Fibroblast of upper back skin (primary cell): ENCODE data around the gene HLA-E.
"Not testable (repeated sequence)": the region's sequence is repeated elsewhere in the genome, so short reads cannot be mapped to it uniquely, and the experiment has no call there.

Source experiments
- DNase-seq: peaks from one replicate; pipeline ENCODE4 v3.0.0-alpha.2; 2013

HLA-E gene

DNA sequence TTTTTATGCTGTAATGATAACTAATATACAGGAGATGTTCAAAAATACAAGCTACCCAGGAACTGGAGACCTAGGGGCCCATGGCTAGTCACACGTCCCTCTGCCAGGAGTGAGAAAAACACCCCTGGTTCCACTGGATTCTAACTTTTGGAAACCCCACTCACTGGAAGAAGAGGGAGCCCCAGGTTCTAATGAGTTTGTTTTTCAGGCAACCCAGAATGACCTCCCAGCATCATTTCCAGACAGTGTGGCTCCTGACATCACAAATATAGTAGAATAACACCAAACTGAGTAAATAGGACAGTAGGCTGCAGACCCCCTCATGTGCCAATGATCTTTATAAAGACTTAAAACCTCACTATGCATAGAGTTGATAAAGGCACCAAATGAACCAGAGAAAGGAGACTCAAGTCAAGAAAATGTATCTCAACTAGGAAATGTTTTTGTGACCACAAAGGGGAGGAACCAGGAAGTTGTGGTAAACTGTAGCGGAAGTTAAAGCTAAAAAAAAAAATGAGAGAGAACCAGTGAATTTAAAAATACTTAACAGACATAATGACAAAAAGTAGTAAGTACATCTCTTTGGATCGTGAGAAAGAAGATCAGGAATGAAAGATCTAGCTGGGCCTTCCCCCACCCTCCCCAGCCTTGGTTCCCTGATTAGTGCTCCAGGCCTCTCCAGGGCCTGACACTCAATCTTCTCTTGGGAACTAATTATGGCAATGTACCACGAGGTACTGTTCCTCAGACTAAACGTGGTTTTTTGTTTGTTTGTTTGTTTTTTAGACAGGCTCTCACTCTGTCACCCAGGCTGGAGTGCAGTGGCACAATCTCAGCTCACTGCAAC lies 19.8 kb downstream of the HLA-E start:
- peak; percentile 43 for DNase-seq

DNA sequence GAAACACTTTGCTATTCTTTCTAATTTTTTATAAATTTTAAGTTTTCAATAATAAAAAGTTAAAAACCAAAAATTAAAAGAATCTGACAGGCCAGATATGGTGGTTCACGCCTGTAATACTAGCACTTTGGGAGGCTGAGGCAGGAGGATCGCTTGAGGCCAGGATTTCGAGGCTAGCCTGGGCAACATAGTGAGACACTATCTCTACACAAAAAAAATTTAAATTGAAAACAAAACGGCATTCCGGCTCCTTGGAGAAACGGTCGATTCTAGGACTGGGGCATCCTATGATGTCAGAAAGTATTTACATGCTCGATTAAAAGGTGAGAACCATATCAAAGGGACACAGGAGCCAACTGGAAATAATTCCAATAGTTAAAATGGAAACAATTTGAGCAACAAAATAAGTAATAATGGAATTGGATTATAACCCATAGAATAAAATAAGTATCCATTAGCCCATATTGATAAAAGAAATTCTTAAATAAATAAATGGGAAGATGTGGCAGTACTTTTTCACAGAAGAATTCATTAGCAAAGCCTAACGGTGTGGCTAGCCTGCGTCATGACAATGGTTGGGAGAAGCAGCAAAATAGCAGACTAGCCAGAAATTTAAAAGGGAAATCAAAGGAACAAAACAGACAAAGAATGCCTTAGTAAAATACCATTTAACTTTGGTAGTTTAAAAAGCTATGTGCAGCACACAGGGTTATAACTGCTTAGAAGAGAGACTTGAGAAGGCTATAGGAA lies 21.3 kb downstream of the HLA-E start:
- no peak for DNase-seq

DNA sequence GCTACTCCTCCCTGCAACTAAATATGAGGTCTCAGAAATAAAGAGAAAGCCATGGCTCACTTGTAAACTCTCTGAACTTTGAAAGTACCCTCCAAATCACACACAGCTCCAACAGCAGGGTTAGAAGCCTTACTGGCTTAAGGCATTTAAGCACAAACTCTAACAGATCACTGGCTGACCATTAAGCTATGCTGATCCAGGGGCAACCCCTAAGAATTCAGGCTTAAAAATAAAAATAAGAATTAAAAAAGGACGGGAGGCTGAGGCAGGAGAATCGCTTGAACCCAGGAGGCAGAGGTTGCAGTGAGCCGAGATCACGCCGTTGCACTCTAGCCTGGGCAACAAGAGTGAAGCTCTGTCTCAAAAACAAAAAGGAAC lies 21.8 kb downstream of the HLA-E start:
- no peak for DNase-seq

DNA sequence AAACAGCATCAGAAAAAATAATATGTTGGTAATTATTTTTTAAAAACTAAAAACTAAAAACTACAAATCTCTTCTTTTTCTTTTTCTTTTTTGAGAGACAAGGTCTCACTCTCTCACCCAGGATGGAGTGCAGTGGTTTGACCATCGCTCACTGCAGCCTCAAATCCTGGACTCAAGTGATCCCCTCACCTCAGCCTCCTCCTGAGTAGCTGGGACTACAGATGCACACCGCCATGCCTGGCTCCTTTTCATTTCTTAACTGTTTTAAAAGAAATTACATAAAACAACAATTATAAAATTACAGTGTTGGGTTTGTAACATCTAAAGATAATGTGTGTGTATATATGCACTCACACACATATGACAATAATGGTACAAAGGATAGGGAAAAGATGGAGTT lies 24.1 kb downstream of the HLA-E start:
- DNase-seq, result no peak

DNA sequence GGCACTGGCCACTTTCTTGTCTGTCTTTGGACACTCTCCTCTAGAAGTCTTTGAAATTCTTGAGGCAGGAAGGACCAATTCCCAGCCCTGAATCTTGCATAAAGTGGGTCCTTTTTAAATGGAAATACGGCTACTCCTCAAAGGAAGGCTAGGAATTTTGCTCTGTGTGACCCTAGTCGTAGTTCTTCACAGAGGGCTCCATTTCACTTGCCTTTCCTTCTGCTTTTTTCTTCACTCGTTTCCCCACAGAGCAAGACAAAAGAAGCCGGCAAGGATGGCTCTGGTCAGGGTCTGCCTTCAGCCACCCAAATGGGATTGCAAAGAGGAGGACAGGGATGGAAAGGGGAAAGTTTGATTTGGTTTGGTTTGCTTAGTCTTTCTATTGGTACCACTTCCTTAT lies 25.8 kb downstream of the HLA-E start:
- no peak for DNase-seq

DNA sequence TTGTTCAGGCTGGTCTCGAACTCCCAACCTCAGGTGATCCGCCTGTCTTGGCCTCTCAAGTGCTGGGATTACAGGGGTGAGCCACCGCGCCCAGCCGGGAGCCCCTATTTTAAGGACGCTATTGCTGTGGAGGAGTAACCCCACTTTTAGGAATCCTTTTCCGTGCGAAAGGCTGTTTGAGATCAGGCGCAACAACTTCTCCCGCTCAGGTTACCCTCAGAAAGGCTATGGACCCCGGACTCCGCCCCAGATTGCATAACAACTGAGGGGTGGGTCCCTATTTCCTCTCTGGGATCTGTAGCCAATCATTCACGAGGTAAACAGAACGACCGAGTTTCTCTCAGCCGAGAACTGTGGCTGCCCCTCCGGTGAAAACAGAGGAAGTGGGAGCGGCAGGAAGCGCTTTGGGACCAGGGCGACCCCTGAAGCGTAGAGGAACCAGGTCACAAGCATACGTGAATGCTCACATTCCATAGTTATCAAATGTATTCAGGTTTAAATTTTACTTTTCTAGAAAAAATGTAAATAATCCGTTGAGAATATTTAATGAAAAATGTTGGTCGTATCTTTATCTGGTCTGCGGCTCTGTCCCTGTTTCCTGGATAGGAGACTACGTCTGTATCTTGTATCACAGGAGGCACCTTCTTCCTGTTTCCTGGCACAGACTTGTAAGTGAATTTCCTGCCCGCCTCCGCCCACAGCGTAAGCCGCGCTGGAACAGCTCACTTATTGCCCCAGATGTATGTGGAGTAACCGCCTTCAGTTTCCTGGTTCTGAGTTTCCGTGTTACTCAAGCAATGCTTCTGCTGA lies 26.8 kb downstream of the HLA-E start:
- DNase-seq, result peak; percentile 87

DNA sequence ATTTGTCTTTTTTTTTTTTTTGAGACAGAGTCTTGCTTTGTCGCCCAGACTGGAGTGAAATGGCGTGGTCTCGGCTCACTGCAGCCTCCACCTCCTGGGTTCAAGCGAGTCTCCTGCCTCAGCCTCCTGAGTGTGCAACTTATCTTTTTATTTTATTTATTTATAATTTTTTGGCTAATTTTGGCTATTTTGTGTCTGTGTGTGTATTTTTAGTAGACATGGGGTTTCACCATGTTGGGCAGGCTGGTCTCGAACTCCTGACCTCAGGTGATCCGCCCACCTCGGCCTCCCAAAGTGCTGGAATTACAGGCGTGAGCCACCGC lies 27.4 kb downstream of the HLA-E start:
- not testable (repeated sequence) for DNase-seq

DNA sequence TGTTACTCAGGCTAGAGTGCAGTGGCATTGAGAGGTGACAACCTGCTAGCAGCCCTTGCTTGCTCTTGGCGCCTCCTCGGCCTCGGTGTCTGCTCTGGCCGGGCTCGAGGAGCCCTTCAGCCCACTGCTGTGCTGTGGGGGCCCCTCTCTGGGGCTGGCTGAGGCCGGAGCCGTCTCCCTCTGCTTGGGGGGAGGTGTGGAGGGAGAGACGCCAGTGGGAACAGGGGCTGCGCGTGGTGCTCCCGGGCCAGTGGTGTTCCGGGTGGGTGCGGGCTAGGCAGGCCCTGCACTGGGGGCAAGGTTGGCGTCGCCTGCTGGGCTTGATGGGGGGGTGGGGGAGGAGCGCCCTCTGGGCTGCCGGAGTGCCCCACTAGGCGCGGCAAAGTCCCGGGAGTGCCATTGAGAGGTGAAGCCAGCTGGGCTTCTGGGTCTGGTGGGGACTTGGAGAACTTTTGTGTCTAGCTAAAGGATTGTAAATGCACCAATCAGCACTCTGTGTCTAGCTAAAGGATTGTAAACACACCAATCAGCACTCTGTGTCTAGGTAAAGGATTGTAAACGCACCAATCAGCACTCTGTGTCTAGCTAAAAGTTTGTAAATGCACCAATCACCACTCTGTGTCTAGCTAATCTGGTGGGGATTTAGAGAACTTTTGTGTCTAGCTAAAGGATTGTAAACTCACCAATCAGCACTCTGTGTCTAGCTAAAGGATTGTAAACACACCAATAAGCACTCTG lies 28.6 kb downstream of the HLA-E start:
- not testable (repeated sequence) for DNase-seq

DNA sequence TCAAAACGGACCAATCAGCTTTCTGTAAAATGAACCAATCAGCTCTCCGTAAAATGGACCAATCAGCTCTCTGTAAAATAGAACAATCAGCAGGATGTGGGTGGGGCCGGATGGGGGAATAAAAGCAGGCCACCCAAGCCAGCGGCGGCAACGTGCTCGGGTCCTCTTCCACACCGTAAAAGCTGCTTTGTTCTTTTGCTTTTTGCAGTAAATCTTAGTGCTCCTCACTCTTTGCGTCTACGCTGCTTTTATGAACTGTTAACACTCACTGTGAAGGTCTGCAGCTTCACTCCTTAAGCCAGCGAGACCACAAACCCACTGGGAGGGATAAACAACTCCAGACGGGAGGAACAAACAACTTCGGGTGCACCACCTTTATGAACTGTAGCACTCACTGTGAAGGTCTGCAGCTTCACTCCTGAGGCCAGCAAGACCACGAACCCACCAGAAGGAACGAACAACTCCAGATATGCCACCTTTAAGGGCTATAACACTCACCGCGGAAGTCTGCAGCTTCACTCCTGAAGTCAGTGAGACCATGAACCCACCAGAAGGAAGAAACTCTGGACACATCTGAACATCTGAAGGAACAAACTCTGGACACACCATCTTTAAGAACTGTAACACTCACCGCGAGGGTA lies 29.3 kb downstream of the HLA-E start:
- not testable (repeated sequence) for DNase-seq

DNA sequence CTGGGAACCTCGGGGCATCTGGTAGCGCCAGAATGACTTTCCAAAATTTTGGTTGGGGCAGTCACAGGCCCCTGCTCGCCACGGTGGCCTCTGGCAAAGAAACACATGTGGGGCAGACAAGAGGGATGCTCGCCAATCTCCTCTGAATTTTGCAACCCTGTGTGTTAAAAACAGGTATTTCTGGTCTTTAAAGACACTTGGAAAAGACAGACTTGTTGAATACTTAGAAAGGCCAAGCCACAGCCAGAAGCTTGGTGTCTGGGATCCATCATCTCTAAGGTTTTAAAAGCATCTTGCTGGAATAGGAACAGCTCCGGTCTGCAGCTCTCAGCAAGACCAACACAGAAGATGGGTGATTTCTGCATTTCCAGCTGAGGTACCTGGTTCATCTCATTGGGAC lies 31.2 kb downstream of the HLA-E start:
- DNase-seq, result no peak

DNA sequence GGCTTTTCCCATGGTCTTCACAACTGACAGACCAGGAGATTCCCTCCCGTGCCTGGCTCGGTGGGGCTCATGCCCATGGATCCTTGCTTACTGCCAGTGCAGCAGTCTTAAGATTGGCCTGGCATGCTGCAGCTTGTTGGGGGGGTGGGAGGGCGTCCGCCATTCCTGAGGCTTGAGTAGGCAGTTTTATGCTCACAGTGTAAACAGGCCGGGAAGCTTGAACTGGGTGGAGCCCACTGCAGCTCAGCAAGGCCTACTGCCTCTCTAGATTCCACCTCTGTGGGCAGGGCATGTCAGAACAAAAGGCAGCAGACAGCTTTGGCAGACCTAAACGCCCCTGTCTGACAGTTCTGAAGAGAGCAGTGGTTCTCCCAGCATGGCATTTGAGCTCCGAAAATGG lies 31.8 kb downstream of the HLA-E start:
- not testable (repeated sequence) for DNase-seq

DNA sequence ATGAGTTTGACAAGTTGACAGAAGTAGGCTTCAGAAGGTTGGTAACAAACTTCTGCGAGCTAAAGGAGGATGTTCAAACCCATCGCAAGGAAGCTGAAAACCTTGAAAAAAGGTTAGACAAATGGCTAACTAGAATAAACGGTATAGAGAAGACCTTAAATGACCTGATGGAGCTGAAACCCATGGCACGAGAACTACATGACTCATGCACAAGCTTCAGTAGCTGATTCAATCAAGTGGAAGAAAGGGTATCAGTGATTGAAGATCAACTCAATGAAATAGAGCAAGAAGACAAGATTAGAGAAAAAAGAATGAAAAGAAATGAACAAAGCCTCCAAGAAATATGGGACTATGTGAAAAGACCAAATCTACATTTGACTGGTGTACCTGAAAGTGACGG lies 32.6 kb downstream of the HLA-E start:
- DNase-seq, result not testable (repeated sequence)

DNA sequence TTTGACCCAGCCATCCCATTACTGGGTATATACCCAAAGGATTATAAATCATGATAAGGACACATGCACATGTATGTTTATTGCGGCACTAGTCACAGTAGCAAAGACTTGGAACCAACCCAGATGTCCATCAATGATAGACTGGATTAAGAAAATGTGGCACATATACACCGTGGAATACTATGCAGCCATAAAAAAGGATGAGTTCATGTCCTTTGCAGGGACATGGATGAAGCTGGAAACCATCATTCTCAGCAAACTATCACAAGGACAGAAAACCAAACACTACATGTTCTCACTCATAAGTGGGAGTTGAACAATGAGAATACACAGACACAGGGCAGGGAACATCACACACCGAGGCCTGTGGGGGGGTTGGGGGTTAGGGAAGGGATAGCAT lies 37.1 kb downstream of the HLA-E start:
- DNase-seq, result not testable (repeated sequence)

DNA sequence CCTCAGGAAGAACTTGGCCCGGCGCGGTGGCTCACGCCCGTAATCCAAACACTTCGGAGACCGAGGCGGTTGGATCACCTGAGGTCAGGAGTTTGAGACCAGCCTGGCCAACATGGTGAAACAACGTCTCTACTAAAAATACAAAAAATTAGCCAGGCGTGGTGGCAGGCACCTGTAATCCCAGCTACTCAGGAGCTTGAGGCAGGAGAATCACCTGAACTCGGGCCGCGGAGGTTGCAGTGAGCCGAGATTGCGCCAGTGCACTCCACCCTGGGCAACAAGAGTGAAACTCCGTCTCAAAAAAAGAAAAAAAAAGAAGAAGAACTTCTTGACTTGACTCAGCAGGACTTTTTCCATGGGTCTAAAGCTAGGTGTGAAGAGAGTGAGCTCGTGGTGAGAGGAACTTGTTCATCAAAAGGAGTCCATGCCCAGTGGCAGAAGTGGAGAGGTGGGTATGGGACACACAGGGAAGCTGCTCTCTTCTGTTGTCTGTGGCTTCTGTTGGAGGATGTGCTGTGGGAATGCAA lies 40.1 kb downstream of the HLA-E start:
- not testable (repeated sequence) for DNase-seq

DNA sequence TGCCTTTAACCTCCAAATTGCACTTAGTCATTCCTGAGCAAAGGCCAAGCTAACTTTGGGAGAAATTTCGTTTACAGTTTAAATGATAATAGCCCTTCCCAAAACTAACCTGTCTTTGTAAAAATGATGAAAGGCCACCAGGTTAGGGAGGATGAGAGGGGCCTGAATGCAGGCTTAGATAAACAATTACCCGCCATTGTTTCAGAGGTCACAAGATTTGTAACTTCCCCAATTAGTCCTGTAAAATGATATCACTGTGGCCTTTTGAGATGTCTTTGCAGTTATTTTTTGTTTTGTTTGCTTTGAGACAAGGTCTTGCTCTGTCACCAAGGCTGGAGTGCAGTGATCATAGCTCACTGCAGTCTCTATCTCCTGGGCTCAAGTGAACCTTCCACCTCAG lies 40.7 kb downstream of the HLA-E start:
- no peak for DNase-seq

DNA sequence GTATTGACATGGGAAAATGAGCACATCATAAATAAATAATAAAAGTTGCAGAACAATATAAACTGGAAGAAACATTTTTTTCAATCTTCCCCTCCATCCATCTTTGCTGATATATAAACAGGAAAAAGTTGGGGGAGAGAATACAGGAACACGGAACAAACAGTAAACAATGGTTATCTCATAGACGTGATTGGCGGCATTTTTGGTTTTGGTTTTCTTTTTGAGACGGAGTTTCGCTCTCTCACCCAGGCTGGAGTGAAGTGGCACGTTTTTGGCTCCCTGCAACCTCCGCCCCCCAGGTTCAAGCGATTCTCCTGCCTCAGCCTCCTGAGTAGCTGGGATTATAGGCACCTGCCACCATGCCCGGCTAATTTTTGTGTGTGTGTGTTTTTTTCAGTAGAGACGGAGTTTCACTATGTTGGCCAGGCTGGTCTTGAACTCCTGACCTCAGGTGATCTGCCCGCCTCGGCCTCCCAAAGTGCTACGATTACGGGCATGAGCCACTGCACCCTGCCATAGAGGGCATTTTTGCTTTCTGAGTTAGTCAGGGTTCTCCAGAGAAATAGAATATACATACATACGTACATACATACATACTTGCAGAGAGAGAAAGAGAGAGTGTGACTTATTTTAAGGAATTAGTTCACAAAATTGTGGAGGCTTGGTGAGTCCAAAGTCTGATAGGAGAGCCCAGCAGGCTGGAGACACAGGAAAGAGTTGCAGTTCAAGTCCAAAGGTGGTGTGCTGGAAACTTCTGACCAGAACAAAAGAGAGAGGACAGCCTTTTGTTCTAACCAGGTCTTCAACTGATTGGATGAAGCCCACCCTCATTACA lies 44.4 kb downstream of the HLA-E start:
- DNase-seq, result no peak

DNA sequence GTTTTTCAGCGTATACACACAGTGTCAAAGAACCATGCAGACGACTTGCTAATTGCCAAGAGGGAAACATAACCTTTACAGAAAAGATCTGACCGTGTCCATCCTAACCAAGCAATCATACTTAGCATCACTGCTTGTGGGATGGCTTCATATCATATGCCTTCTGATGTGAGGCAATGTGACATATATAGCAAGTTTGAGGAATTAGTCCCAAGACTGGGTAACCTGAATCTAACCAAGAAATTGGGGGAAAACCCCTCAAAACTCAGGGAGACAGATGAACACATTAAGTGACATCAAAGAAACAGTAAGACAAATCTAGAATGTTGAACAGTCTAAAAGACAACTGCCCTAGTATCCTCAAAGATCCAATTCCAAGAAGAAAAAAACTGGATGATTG lies 48.6 kb downstream of the HLA-E start:
- no peak for DNase-seq

DNA sequence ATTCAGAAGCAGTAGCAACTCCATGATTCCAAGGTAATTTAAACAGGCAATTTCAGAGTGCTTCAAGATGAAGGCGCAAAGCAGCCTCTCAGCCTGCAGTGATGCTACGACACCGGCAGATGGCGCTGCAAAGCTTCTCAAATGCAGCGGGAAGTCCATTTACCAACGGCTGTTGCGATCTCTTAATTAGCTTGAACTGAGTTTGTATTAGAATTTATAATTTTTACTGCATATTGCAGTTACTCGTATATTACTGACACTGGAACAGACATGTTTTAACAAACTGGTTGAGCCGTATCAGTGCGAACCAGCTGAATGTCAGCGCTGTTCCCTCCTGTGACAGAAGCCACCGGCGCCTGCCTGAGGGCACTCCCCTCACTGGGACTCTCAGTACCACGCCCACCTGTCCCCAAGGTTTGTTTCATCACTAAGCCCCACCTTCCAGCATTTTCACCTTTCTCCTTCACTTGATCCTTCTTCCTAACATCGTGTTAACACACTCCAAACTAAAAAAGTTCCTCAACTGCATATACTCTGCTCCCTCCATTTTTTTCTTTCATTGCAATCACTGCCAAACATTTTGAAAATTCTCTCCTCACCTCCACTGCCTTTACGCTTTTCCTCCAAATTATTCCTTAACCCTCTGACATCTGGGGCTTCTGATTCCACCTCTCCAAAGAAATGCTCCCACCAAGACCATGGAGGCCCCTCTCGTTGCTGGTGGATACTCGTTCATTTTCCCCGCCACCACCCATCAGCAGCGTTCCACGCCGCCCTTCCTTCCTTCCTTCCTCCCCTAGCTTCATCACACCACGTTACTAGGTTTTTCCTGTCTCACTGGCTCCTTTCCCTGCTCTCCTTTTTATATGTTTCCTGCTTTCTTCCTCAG lies 52.5 kb downstream of the HLA-E start:
- peak; percentile 78 for DNase-seq

DNA sequence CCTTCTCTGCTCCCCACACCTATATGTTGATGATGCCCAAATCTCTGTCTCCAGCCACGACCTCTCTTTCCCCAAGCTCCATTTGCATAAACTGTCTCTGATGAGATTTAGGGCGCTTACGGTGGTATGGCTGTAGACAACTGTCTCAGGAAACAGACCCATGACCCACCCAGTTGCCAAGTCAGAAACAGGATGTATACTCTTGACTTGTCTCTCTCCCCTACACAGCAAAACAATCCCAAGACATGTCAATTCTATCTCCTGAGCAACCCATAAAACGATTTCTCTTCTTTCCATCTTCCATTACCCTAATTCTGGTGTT lies 53.1 kb downstream of the HLA-E start:
- no peak for DNase-seq

DNA sequence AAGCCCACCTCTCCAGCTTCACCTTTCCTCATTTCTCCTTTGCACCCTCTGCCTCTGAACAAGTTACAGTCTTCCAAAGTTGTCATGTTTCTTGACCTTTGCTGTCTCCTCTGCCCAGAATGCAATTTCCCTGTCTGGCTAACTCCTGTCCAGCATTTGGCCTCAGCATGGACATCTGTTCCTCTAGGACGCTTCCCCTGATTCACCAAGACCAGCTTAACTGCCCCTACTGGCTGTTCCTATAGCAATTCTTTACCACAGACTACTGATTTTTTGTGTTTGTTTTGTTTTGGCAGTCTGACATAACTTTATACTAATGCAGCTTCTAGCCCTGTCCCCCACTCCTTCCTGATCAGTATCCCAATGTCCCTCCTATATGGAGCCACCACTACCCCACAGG lies 53.6 kb downstream of the HLA-E start:
- DNase-seq, result no peak
